K562 (cell line): ENCODE results near the gene BRSK1. TPM values are rescaled to one million over a fixed set of nuclear protein-coding genes. Genes with fewer than 3 reads are reported as not detected.
A peak's percentile ranks its signal among the peaks of the same experiment; 100 is the strongest.

Source experiments
- CCAR2 ChIP-seq: fragments of 200-400 bp; formaldehyde crosslinking; IDR thresholded peaks from 2 replicates; pipeline ENCODE4 v1.6.1; 2017; ENCODE audit warnings: mild to moderate bottlenecking, low read depth, low read length
- DEAF1 ChIP-seq: fragments of 450-650 bp; formaldehyde crosslinking; IDR thresholded peaks from 2 replicates; pipeline ENCODE4 v1.4.0; 2020; ENCODE audit warnings: mild to moderate bottlenecking, moderate library complexity
- HCFC1 ChIP-seq: IDR thresholded peaks from 2 replicates; pipeline ENCODE4 v1.6.1; 2012; ENCODE audit warnings: low read depth, low read length, improper control_type of control experiment
- HDAC2 ChIP-seq: fragments of 450-650 bp; IDR thresholded peaks from 2 replicates; pipeline ENCODE4 v1.6.1; 2016; ENCODE audit warnings: mild to moderate bottlenecking
- NFE2 ChIP-seq: IDR thresholded peaks from 2 replicates; pipeline ENCODE4 v1.6.1; 2014; ENCODE audit warnings: antibody characterized with exemption, low read depth
- PHB ChIP-seq: fragments of 250-450 bp; sonication (Bioruptor Pico); IDR thresholded peaks from 2 replicates; pipeline ENCODE4 v1.5.0; 2021
- PRPF4 ChIP-seq: fragments of 200-400 bp; formaldehyde crosslinking; IDR thresholded peaks from one replicate; pipeline ENCODE4 v1.6.1; 2017; ENCODE audit warnings: low read length, low read depth, mild to moderate bottlenecking; ENCODE audit not compliant: insufficient read depth, poor library complexity, severe bottlenecking
- SAFB2 ChIP-seq: fragments of 200-400 bp; formaldehyde crosslinking; IDR thresholded peaks from 2 replicates; pipeline ENCODE4 v1.6.1; 2018; ENCODE audit warnings: borderline replicate concordance, low read length, low read depth, moderate library complexity; ENCODE audit not compliant: severe bottlenecking
- SIRT6 ChIP-seq: IDR thresholded peaks from one replicate; pipeline ENCODE4 v1.6.1; 2012; ENCODE audit warnings: low read depth, mild to moderate bottlenecking, control low read depth, inconsistent platforms, low read length, moderate library complexity
- SREBF1 ChIP-seq: fragments of 150-350 bp; IDR thresholded peaks from 2 replicates; pipeline ENCODE4 v1.6.1; 2014; ENCODE audit warnings: antibody characterized with exemption, low read depth, low read length, borderline replicate concordance
- TAL1 ChIP-seq: fragments of 450-650 bp; IDR thresholded peaks from 2 replicates; pipeline ENCODE4 v1.6.1; 2016; ENCODE audit warnings: mild to moderate bottlenecking
- TEAD2 ChIP-seq: fragments of 450-650 bp; IDR thresholded peaks from 2 replicates; pipeline ENCODE4 v1.6.1; 2016; ENCODE audit warnings: missing genetic modification characterization, control low read depth, missing compliant biosample characterization
- TFAM ChIP-seq: fragments of 250-450 bp; sonication (Bioruptor Pico); conservative IDR thresholded peaks from 2 replicates; pipeline ENCODE4 v1.5.0; 2021; ENCODE audit warnings: mild to moderate bottlenecking, moderate library complexity
- USF1 ChIP-seq: sonication (generic); formaldehyde crosslinking; IDR thresholded peaks from 2 replicates; pipeline ENCODE4 v1.9.0; 2022; ENCODE audit warnings: mild to moderate bottlenecking, missing genetic modification reagents
- ZC3H8 ChIP-seq: fragments of 450-650 bp; IDR thresholded peaks from 2 replicates; pipeline ENCODE4 v1.6.1; 2017
- ZFP91 ChIP-seq: sonication (generic); formaldehyde crosslinking; IDR thresholded peaks from 2 replicates; pipeline ENCODE4 v1.8.0; 2022; ENCODE audit warnings: mild to moderate bottlenecking, missing genetic modification reagents
- ZNF830 ChIP-seq: fragments of 250-450 bp; sonication (Bioruptor Pico); IDR thresholded peaks from 2 replicates; pipeline ENCODE4 v1.5.0; 2021; ENCODE audit warnings: mild to moderate bottlenecking
- polyA plus RNA-seq, 8 experiments: library from polyadenylated mRNA; depleted of rRNA in 4 of 8; stranded (reverse) in 5 of 8; unstranded in 3 of 8; fragments of >200 nt; fragmentation: Nextera tagmentation in 2 of 8; fragmentation: Illumina TruSeq in 1 of 8; extraction: Ambion mirVana in 2 of 8; extraction: Trizol in 1 of 8; gene quantifications; 2 replicates each; pipeline versions ENCODE4 v1.2.1 to v1.2.3, GENCODE V29; 2011 to 2014; ENCODE audit warnings: inconsistent platforms in 1 of 8, missing spikeins in 1 of 8
- total RNA-seq, 7 experiments: library from RNA; depleted of rRNA in 6 of 7; stranded (reverse); fragments of >200 nt in 6 of 7; fragmentation: Illumina TruSeq in 2 of 7; extraction: Trizol in 2 of 7; gene quantifications; 2 replicates each; pipeline versions ENCODE4 v1.2.1 to v1.2.3, GENCODE V29; 2011 to 2021; ENCODE audit warnings: low replicate concordance in 1 of 7
- TF ChIP-seq, protein P1 (sequence below), 3 experiments: fragments of 200-800 bp in 1 of 3; fragments of 250-450 bp in 1 of 3; fragments of 450-650 bp in 1 of 3; sonication (Bioruptor Pico) in 1 of 3; sonication (Bioruptor generic) in 1 of 3; formaldehyde crosslinking in 1 of 3; IDR thresholded peaks; 2 replicates each; pipeline versions ENCODE4 v1.6.1 to v1.8.0; 2016 to 2022; ENCODE audit warnings: mild to moderate bottlenecking in 2 of 3, missing genetic modification characterization in 2 of 3, missing compliant biosample characterization in 1 of 3, moderate library complexity in 1 of 3
- TF ChIP-seq, protein P2 (sequence below): sonication (generic); formaldehyde crosslinking; IDR thresholded peaks from 2 replicates; pipeline ENCODE4 v1.8.0; 2022; ENCODE audit warnings: missing genetic modification reagents, mild to moderate bottlenecking, borderline replicate concordance

Gene BRSK1
- total and polyA plus RNA-seq, 9 of the 15 experiments (the other 6 are each of a cell fraction or from before 2014, with no cell fraction given), result 1.7 to 9.3 (median 3.8) TPM; not detected in 2

- TF ChIP-seq, protein P1, sequence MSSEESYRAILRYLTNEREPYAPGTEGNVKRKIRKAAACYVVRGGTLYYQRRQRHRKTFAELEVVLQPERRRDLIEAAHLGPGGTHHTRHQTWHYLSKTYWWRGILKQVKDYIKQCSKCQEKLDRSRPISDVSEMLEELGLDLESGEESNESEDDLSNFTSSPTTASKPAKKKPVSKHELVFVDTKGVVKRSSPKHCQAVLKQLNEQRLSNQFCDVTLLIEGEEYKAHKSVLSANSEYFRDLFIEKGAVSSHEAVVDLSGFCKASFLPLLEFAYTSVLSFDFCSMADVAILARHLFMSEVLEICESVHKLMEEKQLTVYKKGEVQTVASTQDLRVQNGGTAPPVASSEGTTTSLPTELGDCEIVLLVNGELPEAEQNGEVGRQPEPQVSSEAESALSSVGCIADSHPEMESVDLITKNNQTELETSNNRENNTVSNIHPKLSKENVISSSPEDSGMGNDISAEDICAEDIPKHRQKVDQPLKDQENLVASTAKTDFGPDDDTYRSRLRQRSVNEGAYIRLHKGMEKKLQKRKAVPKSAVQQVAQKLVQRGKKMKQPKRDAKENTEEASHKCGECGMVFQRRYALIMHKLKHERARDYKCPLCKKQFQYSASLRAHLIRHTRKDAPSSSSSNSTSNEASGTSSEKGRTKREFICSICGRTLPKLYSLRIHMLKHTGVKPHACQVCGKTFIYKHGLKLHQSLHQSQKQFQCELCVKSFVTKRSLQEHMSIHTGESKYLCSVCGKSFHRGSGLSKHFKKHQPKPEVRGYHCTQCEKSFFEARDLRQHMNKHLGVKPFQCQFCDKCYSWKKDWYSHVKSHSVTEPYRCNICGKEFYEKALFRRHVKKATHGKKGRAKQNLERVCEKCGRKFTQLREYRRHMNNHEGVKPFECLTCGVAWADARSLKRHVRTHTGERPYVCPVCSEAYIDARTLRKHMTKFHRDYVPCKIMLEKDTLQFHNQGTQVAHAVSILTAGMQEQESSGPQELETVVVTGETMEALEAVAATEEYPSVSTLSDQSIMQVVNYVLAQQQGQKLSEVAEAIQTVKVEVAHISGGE (CRISPR knock-in tag; IDR thresholded peaks at IDR 0.05), result peak; percentile 83 to 98 (median 95)
- 0 out of 2 replicates have a peak, but pooled peaks have one; percentile 41 for TF ChIP-seq SREBF1
- TF ChIP-seq SAFB2, result no peak
- TF ChIP-seq NFE2, result no peak
- TF ChIP-seq, protein P2, sequence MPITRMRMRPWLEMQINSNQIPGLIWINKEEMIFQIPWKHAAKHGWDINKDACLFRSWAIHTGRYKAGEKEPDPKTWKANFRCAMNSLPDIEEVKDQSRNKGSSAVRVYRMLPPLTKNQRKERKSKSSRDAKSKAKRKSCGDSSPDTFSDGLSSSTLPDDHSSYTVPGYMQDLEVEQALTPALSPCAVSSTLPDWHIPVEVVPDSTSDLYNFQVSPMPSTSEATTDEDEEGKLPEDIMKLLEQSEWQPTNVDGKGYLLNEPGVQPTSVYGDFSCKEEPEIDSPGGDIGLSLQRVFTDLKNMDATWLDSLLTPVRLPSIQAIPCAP (CRISPR knock-in tag), result no peak
- TF ChIP-seq TAL1, result no peak
- TF ChIP-seq CCAR2, result no peak
- TF ChIP-seq TFAM, result no peak
- TF ChIP-seq USF1, result 0 out of 2 replicates have a peak, but pooled peaks have one; percentile 43
- no peak for TF ChIP-seq PRPF4
- TF ChIP-seq ZFP91 (CRISPR knock-in tag), result no peak
- TF ChIP-seq PHB (CRISPR knock-in tag), result no peak
- TF ChIP-seq ZNF830, result no peak
- no peak for TF ChIP-seq SIRT6
- TF ChIP-seq HCFC1, result peak; percentile 90
- no peak for TF ChIP-seq ZC3H8
- no peak for TF ChIP-seq DEAF1 (CRISPR knock-in tag)
- peak; percentile 96 for TF ChIP-seq HDAC2
- TF ChIP-seq TEAD2 (tag), result no peak
These were observed 3.8 kb upstream of the BRSK1 start, which contains the start of gene HSPBP1 (continued) for GRCh38 chr19:55279770-55280643.
